ENCODE data around the gene IDE.

DNA sequence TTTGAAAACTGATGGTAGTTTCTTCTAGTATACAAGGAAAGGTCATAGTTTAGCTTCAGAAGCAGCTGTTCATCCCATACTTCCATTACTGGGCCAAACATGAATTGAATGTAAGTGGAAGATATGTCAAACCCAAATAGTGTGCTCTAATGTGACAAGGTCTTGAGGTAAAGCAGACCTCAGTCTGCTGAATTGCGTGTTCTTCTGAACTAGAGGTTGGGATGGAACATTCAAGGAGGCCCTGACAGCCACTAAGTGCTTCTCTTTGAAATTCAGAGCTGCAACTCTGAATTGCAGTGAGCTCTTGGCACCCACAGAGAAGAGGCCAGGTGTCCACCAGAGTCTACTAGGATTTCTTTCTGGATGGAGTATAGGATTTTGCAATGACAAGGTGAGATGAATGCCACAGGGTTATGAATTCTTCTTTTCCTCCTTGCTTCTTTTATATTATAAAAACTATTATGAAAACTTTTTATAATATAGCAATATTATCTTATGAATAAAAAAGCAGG is 98.5 kb downstream of the IDE start:
- TF ChIP-seq, protein P1, sequence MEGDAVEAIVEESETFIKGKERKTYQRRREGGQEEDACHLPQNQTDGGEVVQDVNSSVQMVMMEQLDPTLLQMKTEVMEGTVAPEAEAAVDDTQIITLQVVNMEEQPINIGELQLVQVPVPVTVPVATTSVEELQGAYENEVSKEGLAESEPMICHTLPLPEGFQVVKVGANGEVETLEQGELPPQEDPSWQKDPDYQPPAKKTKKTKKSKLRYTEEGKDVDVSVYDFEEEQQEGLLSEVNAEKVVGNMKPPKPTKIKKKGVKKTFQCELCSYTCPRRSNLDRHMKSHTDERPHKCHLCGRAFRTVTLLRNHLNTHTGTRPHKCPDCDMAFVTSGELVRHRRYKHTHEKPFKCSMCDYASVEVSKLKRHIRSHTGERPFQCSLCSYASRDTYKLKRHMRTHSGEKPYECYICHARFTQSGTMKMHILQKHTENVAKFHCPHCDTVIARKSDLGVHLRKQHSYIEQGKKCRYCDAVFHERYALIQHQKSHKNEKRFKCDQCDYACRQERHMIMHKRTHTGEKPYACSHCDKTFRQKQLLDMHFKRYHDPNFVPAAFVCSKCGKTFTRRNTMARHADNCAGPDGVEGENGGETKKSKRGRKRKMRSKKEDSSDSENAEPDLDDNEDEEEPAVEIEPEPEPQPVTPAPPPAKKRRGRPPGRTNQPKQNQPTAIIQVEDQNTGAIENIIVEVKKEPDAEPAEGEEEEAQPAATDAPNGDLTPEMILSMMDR (IDR thresholded peaks at IDR 0.05; ENCODE audit: low read depth, low read length): no peak
- no peak for TF ChIP-seq EZH2phosphoT487 (IDR thresholded peaks at IDR 0.05; ENCODE audit: low read depth)

Data from OCI-LY3 (cell line).